Glutamatergic neuron (in vitro differentiated cells): ENCODE results near the gene SLC7A7. TPM values are rescaled to one million over a fixed set of nuclear protein-coding genes. Genes with fewer than 3 reads are reported as not detected.

Experiments
- DNase-seq: peaks from one replicate; pipeline ENCODE4 v3.0.0; 2022
- H3K27ac Mint-ChIP-seq: one replicate; pipeline ENCODE4 v1.8.0; 2020; ENCODE audit warnings: mild to moderate bottlenecking, mixed read lengths, inconsistent platforms; ENCODE audit not compliant: unreplicated experiment
- H3K27me3 Mint-ChIP-seq: one replicate; pipeline ENCODE4 v1.8.0; 2020; ENCODE audit warnings: mild to moderate bottlenecking, moderate library complexity, mixed read lengths, inconsistent platforms; ENCODE audit not compliant: unreplicated experiment
- H3K36me3 Mint-ChIP-seq: one replicate; pipeline ENCODE4 v1.8.0; 2020; ENCODE audit warnings: mild to moderate bottlenecking, mixed read lengths, inconsistent platforms; ENCODE audit not compliant: unreplicated experiment
- H3K4me1 Mint-ChIP-seq: one replicate; pipeline ENCODE4 v1.8.0; 2020; ENCODE audit warnings: mild to moderate bottlenecking, low read depth, mixed read lengths, inconsistent platforms; ENCODE audit not compliant: unreplicated experiment
- H3K4me3 Mint-ChIP-seq: one replicate; pipeline ENCODE4 v1.8.0; 2020; ENCODE audit warnings: mild to moderate bottlenecking, mixed read lengths, inconsistent platforms; ENCODE audit not compliant: unreplicated experiment
- H3K9me3 Mint-ChIP-seq: one replicate; pipeline ENCODE4 v1.8.0; 2020; ENCODE audit warnings: mild to moderate bottlenecking, moderate library complexity, mixed read lengths, inconsistent platforms; ENCODE audit not compliant: unreplicated experiment
- CTCF ChIP-seq: fragments of 200-600 bp; sonication (generic); IDR thresholded peaks from one replicate; pipeline ENCODE4 v1.5.0; 2021; ENCODE audit not compliant: partially characterized antibody, unreplicated experiment
- total RNA-seq: library from RNA; stranded (reverse); fragmentation: NEBNext Ultra II Directional; extraction: Animal tissue kit (Norgen Biotek cat#: 25700); gene quantifications from one replicate; pipeline ENCODE4 v1.2.1, GENCODE V29; 2021; ENCODE audit not compliant: unreplicated experiment

The SLC7A7 gene
- total RNA-seq, 1 donor from 2014 or later = 1.7 TPM

GRCh38 chr14:22802860-22803686 lies 12.2 kb downstream of the SLC7A7 start:
- Mint-ChIP-seq H3K9me3 (no peaks in the 10 kb centered on the region), H3K4me3 (no peak overlapping the region), H3K27ac (no peak overlapping the region), H3K36me3 (no peaks in the 10 kb centered on the region), H3K4me1 (no peaks in the 10 kb centered on the region), H3K27me3 (peaks cover 6% of the 10 kb centered on the region)
- DNase-seq = no peak
- no peak for TF ChIP-seq CTCF

- DNase-seq = no peak
- Mint-ChIP-seq H3K4me3 (no peak overlapping the region), H3K27ac (no peak overlapping the region), H3K27me3 (peaks cover 9% of the 10 kb centered on the region), H3K9me3 (no peaks in the 10 kb centered on the region), H3K4me1 (no peaks in the 10 kb centered on the region), H3K36me3 (no peaks in the 10 kb centered on the region)
- TF ChIP-seq CTCF = no peak
These were observed 13.5 kb downstream of the SLC7A7 start for GRCh38 chr14:22801716-22802115.

GRCh38 chr14:22800346-22800745 lies 14.9 kb downstream of the SLC7A7 start:
- peaks cover 9% of the 10 kb centered on the region for H3K27me3 Mint-ChIP-seq
- H3K4me3 Mint-ChIP-seq = no peak overlapping the region
- H3K36me3 Mint-ChIP-seq = no peaks in the 10 kb centered on the region
- no peak for DNase-seq
- H3K9me3 Mint-ChIP-seq = peaks cover 1% of the 10 kb centered on the region
- no peaks in the 10 kb centered on the region for H3K4me1 Mint-ChIP-seq
- no peak overlapping the region for H3K27ac Mint-ChIP-seq
- TF ChIP-seq CTCF = no peak

- Mint-ChIP-seq H3K4me3 (no peak overlapping the region), H3K27me3 (peaks cover 11% of the 10 kb centered on the region), H3K9me3 (peaks cover 1% of the 10 kb centered on the region), H3K4me1 (no peaks in the 10 kb centered on the region), H3K36me3 (no peaks in the 10 kb centered on the region), H3K27ac (no peak overlapping the region)
- DNase-seq = no peak
- TF ChIP-seq CTCF = no peak
These were observed 16.7 kb downstream of the SLC7A7 start for GRCh38 chr14:22798528-22798927.

GRCh38 chr14:22797017-22797917 lies 18.0 kb downstream of the SLC7A7 start:
- Mint-ChIP-seq H3K4me1 (no peaks in the 10 kb centered on the region), H3K27ac (no peak overlapping the region), H3K27me3 (peaks cover 9% of the 10 kb centered on the region), H3K4me3 (no peak overlapping the region), H3K36me3 (no peaks in the 10 kb centered on the region), H3K9me3 (peaks cover 1% of the 10 kb centered on the region)
- no peak for TF ChIP-seq CTCF
- no peak for DNase-seq
